Stimulated activated CD8-positive, alpha-beta memory T cell treated with anti-CD3 and anti-CD28 coated beads, Interleukin-7, amount 100 ng/mL, for 24 hours (primary cell): ENCODE results near the gene POU4F3.

ENCODE experiments used
- DNase-seq: peaks from one replicate; pipeline ENCODE4 v3.0.0-alpha.2; 2020; ENCODE audit warnings: low read depth

The POU4F3 gene

DNA sequence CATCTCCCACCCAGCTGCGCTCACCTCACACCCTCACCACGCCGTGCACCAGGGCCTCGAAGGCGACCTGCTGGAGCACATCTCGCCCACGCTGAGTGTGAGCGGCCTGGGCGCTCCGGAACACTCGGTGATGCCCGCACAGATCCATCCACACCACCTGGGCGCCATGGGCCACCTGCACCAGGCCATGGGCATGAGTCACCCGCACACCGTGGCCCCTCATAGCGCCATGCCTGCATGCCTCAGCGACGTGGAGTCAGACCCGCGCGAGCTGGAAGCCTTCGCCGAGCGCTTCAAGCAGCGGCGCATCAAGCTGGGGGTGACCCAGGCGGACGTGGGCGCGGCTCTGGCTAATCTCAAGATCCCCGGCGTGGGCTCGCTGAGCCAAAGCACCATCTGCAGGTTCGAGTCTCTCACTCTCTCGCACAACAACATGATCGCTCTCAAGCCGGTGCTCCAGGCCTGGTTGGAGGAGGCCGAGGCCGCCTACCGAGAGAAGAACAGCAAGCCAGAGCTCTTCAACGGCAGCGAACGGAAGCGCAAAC, 1.1 kb downstream of the POU4F3 start:
- no peak for DNase-seq

DNA sequence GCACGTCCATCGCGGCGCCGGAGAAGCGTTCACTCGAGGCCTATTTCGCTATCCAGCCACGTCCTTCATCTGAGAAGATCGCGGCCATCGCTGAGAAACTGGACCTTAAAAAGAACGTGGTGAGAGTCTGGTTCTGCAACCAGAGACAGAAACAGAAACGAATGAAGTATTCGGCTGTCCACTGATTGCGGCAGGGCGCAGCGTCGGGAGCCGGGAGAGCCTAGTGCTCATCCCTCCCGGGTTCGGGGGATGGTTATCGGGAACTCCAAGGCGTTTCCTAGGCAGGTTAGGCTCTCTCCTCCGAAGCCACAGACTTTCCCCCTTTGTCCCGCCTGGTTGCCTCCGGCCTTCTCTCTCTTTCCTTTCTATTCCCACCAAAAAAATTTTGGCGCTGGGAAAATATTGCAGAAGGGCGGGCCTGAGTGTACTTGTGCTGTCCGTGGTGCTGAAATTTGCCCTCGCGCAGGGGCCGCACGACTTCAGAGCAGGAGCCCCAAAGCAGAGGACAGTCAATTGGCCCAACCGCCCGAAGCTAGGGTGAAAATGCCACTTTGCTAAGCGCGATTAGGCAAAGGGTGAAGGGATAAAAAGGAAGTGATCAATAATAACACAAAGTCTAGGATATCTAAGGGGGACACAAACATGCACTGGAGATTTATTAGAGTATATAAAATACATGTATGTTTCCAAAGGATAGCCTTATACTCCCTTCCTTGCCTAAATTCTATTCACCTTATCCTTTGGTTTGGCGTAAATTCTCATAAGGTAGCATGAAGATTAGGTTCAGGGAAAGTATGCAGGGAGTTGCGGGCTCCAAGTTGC, 1.8 kb downstream of the POU4F3 start:
- DNase-seq: no peak

DNA sequence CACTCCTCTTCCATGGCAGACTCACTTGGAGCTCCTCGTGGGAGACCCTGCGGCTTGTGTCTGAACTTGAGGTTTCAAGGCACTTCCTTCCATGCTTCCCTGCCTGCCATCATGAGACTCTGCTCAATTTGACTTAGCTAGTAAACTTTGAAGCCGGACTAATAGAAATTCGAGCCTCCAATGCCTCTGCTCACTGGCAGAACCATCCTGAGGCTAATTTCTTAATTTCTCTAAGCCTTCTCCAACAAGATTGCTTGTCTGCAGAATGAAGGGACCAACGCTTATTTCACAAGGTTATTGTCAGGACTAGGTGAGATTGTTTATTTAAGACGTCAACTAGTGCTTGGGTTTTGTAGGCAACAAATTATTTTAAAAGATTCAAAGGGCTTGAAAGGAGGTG, 3.2 kb downstream of the POU4F3 start:
- no peak for DNase-seq

DNA sequence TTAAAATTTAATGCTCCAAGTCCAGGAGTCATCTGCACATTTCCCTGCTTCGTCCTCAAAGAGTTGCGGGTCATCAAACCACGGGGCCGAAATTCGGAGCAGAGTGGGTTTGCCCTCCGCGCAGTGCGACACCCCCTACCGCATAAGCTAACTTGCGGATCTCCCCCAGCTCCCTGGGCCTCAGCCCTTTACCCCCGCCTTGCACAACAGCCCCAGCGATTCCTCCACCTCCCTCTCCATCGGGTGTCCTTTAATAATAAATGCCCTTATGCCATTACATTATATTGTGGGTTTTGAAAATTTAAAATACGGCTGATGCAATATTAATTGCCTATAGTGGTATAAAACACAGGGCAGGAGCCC, 3.9 kb downstream of the POU4F3 start:
- DNase-seq: no peak

DNA sequence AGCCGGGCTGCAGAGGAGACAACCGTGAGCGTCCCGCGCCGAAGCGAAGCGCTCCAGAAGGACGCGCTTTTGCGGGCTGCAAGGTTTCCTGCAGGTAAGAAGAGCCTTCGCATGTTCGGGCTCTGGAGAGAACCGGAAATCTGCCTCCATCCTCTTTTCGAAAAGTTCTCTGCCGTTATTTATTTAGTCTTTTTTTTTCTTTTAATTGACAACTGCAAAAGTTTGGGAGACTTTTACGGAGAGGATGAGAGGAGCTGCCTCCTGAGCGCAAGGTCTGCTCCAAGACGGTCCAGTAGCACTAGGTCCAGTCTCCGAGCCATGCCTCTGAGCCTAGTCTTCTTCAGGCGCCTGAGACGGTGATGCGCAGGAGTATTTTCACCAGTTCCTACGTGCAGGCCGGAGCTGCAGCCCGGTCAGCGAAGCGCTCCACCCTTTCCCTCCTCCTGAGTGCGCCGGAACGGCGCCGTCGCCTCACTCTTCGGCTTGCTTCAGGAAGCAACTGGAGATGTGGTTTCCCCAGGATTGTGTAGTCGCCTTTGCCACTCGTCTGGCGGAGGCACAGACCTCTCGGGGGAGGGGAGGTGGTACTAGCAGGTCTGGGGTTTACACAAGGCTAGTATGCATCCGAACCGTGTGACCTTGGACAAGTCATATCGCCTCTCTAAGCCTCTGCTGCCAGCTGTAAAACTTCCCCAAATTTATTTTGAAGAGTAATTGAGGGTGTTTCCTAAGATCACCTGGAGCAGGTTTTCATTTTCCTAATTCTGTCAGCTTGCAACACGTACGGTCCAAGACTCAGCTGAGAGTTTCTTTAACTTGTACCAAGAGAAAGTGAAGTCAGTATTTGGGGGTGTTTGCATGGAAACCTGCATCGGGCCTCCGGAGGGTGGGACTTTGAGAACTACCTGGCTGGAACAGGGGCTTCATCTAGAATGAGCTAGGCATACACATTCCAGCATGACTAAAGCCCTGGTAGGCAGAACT, 4.5 kb downstream of the POU4F3 start:
- no peak for DNase-seq

DNA sequence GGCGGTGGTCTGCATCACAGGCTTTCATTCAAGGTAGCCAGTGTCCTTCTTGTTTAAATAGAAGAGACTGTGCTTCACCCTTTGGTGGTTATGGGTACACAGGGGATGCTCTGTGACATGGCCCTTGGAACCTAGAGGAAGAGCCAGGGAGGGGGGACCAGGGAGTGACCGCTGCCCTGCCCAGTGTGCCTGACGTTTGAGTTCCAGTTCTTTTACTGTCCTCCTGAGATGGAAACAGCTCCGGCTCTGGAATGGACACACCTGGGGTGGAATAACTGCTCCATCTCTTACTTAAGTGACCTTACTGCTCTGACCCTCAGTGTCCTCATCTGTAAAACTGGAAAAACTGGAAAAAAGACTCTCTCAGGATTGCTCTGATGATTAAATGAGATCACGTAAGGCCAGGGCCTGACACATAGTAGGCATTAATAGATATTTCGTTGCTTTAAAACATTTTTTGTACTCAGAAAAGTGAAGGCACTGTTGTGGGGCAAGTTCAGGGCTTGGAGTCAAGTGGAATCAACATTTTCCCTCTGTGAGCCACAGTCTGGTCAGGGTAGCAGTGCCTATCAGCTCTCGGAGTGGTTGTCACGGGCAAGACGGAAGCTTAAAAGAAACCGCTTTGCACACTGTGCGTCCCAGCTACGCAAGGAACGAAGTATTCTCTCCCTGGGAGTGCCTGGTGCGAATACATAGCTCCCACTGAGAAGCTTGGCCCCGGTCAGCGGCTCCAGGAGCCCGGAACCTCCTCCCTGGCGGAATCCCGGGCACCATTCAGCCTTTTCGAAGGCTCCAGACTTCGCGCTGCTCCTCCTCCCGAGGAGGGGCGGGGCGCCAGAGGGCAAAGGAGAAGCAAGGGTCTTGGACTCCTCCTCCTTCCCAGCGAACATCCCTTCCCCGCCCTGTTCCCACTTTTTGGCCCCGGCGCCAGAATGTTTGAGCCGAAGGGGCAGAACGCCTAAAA, 5.8 kb downstream of the POU4F3 start:
- DNase-seq: no peak

DNA sequence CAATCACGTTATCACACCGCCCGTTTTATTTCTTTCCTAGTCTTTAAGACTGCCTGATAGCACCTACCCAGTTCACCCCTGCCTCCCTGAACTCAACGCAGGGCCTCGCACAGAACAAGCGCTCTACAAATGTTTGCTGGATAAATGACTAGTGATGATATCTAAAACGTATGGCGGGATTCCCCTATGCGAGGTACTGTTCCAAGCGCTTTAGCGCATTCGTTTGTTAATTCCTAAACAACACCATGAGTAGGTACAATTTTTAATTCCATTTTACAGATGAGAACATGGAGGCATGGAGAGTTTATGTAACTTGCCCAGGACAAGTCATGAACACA, 6.6 kb downstream of the POU4F3 start:
- DNase-seq: no peak

DNA sequence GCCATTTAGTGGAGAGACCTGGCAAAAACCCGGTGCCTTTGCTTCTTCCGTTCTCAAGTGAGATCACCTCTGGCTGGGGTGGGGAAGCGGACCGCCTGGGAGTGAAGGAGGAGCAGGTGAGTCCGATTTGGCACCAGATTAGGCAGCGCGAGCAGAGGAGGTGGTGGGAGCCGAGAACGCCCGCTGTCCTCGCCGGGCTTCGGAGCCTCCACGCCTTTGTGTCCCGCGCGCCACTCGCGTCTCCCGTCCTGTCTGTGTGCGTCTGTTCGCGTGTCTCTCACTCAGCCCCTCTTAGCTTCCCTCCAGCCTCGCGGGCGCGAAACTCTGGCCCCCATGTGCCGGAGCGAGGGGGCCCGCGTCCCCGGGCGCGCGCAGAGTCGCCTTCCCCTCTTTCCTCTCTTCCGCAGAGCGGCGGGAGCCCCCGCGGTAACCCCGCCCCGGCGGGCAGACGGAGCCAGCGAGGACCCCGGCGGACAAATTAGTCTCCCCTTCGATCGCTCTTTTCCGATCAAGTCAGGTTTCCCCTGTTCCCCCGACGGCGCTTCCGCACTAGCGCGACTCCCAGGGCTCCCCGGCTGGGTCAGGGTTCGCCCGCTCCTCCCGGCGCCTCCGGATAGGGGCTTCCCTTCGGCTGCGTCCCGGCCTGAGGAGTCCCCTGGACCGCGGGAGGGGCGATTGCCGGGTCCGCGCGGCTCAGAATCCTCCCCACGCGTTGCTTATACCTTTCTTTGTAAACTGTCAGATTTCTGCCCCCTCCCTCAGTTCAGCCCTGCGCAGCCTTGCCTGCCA, 7.1 kb downstream of the POU4F3 start:
- DNase-seq: no peak

DNA sequence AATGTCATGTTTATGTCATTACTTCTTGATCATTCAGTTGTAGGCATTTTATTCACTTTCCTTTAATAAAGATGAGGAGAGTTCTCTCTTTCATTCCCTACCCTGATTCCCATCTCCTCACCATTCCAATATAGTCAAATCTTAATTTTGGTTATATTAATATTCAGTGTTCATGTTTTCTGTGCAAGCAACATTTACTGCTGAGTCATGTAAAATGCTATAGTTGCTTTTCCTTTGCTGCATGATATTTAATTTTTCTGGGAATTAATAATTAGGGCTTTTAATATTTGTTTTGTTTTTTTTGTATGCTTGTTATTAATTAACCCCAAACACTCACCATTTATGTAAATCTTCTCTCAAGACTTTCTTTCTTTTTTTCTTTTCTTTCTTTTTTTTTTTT, 18.5 kb downstream of the POU4F3 start:
- no peak for DNase-seq

DNA sequence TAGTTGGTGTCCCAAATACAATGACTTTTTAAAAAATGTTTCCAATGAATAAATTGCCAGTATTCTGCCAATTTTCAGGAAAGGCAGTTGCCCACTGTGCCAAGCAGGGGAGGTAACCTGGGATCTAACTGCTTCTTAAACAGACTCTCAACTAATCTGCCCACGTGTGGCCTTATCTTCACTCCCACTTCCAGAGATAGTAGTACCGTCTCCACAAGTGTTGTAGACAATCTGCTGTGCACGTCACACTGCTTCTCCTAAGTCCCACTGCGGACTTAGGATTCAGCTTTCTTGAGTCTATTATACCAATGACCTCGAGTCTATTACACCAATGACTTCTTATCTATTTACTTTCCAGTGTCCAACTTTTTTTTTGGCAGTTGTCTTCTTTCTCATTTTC, 21.2 kb downstream of the POU4F3 start:
- DNase-seq: no peak

DNA sequence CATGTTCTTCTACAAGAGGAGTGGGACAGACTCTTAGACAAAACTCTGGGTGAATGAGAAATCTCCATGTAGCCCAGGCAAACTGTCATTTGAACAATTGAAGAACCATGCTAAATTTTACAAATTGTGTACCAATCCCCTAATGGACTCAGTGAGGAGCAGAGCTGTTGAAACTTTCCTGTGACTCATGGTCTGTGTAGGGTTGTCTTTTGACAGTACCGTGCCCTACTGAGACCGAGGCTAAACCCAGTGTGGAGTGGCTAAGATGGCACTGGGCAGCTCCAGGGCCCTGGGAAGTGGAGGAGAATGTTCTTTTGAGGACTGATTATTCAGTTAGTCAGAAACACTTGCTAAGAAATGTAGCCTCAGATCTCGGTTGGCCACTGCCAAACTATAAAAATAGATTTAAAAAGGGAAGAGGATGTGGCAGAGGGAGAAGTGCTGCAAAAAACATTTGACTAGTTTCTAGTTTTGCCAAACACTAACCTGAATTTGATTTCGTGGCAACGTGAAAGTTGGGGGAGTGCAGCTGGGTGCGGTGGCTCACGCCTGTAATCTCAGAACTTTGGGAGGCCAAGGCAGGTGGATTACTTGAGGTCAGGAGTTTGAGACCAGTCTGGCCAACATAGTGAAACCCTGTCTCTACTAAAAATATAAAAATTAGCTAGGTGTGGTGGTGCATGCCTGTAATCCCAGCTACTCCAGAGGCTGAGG, 24.7 kb downstream of the POU4F3 start:
- DNase-seq: no peak

DNA sequence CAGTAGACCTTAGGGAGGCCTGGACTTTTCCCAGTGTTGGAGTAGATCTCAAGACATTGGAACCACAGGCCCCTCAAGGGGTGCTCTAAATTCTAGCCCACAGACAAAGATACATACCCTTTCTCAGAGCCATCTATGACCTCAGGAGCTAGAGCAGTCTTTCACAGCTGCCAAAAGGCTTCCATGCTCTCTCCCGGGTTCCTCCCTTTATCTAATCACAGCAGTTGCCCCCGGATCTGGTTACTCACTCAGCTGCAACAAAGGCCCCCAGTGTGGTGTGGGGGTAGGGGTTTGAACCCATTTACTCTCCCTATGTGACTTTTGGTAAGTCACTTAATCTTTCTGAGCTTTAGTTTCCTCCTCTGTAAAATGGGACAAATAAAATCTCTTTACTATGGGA, 27.0 kb downstream of the POU4F3 start:
- no peak for DNase-seq

DNA sequence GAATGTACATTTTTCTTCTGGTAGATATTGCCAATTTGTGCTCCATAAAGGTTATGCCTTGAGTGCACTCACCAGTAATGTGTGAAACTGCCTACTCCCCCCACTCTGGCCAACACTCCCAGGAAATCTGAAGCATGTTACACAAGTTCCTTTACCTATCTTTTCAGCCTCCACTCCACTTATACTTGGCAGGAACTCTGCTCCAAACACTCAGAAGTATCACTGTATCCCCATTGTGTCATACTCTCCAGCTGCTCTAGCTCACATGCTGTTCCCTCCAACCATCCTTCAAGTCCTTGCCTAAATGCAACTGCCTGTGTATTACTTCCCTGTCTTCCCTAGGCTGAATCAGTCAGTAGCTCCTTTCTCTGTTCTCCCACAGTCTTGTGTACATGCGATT, 28.3 kb downstream of the POU4F3 start:
- DNase-seq: no peak

DNA sequence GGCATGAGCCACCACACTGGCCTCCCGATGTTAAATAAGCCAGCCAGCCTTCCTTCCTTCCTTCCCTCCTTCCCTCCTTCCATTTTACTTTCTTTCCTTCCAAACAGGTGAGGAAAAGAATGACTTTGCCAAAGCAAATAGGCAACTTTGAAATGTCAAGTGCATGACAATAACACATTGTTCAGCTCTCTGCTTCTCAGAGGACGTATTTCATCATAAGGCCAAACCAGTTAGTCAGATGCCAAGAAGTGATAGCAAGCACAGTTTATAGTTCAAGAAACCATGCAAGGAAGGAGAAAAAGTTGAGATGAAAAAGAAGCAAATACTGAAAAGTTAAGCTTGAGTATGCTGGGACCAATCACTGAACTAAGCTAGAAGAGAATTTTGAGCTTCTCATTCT, 29.5 kb downstream of the POU4F3 start:
- no peak for DNase-seq

DNA sequence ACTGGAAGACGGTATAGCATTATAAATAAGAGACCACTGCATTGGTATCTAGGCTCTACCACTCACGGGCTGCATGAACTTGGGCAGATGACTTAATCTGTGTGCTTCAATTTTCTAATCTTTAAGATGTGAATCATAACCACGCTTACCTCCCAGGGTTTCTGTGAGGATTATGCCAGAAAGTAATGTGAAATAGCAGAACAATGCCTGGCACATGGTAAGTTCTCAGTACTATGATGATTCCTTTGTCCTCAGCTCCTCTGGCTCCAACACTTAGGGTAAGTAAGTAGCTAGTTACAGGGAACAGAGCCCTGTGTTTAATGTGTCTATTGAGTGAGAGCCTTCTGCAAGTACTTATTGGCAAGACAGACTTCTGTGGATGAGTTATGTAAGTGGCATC, 31.1 kb downstream of the POU4F3 start:
- DNase-seq: no peak

DNA sequence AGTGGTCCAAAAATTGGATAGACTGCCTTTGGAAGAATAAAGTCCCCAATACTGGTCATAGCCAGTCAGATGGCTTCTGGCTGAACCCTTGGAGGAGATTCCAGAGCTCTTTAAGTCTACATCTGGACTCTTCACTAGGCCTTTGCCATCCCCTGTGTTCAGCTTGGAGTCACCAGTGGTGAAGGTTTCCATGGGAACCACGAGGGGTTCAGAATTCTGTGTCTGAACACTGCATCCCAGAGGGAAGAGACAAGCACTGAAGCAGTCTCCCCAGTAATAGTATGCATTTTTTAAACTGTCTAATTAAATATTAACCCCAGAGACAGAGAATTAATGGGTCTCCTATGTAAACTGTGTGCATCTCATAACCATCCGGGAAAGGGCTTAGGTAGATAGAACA, 38.2 kb downstream of the POU4F3 start:
- DNase-seq: no peak

DNA sequence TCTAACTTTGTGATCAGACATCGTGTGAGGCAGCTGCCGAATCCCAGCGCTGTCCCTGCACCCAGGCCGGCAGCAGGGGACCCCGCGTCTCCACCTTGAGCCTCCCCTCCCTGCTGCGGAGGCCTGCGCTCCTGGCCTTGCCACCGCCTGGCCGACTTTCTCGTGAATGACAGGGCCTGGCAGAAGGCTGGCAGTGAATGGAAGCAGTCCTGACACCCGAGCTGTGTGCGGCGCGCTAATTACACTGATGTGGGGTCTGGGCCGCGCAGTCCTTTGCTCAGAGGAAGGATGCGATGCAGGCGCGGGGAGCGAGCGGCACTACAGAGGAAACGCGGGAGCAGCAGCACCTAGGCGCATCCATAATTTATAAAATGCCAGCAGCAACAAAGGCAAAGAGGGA, 40.3 kb downstream of the POU4F3 start:
- DNase-seq: no peak

DNA sequence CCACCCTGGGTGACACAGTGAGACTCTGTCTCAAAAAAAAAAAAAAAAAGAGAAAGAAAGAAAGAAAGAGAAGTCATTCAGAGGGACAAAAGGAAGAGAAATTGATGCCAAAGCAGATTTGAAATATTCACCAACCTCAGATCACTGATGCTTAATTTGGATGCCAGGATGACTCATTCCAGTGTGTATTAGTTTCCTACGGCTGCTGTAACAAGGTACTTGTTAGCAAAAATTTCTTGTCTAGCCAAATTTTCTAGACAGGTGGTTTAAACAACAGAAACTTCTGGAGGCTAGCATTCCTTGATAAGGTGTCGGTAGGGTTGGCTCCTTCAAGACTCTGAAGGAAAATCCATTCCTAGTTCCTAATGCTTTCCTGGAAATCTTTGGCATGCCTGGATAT, 42.1 kb downstream of the POU4F3 start:
- DNase-seq: no peak

DNA sequence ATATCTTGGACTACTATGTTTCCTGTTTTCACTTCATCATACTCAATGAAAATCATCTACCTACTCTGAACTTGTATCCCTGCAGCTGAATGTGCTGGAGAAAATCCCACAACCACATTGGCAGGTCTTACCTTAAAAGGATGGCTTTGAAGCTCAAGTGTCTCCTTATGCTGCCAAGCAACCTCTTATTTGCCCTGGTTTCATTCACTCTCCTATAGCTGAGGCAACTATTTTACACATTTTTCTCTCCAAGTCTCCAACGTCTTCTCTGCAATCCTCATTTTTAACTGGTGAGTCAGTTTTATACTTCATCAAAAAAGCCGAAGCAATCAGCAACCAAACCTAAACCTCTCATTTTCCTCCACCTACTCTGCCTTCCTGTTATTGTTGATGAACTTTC, 49.7 kb downstream of the POU4F3 start:
- no peak for DNase-seq

DNA sequence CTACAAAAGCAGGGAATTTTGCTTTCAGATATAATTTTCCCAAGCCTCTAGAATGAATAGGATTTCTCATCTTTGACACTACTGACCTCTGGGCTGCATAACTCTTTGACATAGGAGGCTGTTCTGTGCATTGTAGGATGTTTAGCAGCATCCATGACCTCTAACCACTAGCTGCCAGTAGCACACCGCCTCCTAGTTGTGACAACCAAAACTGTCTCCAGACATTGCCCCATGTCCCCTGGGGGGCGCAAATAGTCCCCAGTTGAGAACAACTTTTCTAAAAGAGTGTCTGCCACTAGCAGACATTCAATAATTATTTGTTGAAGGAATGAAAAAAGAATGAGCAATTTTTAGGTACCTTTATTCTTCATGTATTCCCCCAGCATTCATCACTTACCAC, 51.8 kb downstream of the POU4F3 start:
- no peak for DNase-seq
